ENCODE data around the gene ADCY2.

The ADCY2 gene

DNA sequence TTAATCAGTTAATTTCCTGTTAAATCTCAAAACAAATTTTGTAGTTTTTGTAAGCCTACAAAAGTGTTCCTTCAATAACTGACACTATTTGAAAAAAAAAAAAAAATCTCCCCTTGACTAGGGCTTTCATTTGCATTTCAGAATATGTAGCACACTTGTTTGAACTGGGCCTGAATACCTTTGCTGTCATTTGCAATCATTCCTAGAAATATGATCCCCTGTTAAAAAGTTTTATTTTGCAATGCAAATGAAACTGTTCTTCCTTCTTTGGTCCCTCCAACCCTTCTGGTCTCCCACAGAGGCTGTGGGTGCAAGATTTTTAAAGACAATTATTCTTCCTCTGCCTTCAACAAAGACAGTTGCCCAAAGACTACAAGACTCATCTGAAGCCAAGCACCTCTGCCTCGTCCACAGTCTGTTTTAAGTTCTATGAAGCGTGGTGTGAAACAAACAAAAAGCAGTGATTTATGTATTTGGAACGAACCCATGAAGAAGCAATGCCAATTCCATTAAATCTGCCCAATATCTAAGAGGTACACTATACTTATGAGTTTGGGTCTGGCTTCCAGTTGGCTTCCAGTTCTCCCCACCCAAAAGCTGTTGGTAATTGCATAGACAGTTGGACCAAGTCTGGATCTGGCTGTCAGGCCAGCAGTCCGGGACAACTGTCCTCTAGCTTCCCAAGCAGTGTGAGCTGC lies 388.9 kb downstream of the ADCY2 start:
- DNase-seq (ENCODE audit: low read depth in 2 of 2) = no peak

DNA sequence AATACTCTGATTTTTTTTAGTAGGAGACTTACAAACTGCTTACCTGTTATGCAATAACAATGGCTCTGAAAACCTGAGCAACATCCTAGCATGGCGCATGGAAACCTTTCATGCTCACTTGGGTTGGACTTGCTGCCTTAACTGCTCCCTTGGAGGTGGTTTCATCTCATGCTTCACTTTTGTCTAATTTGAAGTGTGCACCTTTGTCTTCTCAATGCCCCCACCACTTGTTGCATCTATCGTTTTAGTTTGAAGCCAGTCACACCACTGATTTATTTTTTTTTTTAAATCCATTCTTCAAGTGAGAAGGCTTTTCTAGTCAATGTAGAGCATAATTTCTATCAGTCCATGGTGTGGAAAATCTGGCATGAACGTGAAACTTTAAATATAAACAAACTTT lies 391.8 kb downstream of the ADCY2 start:
- no peak for DNase-seq (ENCODE audit: low read depth in 2 of 2)

DNA sequence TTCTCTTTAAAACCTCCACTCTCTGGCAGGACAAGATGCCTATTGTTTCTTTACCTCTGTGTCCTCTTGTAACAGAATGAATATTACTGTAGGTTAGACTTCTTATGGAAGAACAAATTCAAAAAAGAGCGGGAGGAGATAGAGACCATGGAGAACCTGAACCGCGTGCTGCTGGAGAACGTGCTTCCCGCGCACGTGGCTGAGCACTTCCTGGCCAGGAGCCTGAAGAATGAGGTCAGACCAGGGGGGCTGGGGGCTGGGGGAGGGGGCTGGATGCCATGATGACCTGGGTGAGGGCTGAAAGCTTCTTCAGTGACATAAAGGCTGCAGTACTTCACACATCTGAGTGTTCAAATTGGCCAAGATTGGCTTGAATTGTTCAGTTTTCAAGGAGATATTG lies 393.6 kb downstream of the ADCY2 start:
- no peak for DNase-seq (ENCODE audit: low read depth in 2 of 2)

DNA sequence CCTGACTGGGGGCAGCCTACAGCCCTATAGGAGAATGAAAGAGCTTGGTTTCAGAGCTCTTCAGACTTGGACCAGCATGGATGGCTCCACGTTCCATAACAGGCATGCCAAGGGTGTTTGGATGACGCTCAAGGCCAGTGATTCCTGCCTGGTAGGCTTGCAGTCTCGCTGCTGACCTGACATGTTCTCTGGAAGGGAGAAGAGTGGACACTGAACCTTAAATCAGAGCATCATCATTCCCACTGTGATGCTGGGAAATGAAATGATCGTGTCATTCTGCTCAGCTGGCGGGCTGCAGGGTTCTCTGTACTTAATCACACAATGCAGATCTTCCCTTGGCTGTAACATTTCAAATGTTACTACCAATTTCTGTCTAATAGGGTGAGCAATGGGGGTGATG lies 398.0 kb downstream of the ADCY2 start:
- no peak for DNase-seq (ENCODE audit: low read depth in 2 of 2)

DNA sequence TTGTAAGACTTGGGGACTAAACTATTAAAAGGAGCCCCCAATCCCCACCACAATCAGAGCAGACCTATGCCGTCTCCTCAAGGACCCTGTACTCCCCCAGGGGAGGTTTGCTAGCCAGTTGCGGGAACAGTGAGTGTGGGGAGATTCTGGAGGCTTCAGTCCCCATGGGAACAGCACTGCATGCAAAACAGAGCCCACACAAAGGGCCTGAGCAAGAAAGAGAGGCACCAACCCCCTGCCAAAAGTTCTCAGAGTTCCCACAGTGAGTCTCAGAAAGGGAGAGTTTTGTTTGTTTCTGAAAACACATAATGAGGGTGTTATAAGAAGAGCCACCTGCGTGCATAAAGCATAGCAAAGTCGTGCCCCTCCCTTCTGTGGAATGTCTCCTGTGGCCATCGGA lies 398.4 kb downstream of the ADCY2 start:
- DNase-seq (ENCODE audit: low read depth in 2 of 2) = no peak

DNA sequence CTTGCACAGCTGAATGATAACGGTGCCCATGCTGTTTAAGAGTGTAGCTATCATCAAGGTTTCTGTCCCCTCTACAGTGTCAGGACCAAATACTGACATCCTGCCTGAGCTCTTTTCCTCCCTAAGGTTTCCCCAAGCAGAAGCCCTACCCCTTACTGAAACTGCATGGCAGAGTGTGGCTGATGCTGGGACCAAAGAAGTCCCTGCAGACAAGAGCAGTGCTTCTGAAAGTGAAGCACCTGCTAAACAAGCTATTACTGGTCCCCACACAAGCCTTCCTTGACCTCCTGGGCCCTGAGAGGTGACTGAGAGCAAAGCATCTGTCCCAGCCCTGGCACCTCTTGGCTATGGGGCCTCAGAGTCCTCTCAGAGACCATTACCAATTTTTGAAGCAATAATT lies 398.9 kb downstream of the ADCY2 start:
- no peak for DNase-seq (ENCODE audit: low read depth in 2 of 2)

DNA sequence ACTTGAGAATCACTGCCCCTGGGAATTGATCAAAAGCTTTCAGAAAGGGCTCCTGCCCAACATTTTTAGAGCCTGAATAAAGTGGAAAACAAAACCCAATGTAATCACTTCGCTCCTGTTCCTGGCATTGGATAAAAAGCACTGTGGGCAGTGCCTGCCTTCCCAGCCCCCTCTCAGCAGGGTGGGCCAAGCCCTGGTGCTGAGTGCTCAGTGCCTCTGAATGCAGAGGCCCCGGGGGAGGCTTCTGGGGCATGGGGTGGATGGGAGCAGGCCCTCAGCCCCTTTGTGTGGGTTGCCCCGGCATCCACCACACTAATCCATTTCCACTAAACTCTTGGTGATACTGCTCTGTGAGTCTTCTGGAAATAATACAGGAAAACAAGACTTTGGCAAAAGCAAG lies 399.4 kb downstream of the ADCY2 start:
- DNase-seq (ENCODE audit: low read depth in 2 of 2) = no peak

DNA sequence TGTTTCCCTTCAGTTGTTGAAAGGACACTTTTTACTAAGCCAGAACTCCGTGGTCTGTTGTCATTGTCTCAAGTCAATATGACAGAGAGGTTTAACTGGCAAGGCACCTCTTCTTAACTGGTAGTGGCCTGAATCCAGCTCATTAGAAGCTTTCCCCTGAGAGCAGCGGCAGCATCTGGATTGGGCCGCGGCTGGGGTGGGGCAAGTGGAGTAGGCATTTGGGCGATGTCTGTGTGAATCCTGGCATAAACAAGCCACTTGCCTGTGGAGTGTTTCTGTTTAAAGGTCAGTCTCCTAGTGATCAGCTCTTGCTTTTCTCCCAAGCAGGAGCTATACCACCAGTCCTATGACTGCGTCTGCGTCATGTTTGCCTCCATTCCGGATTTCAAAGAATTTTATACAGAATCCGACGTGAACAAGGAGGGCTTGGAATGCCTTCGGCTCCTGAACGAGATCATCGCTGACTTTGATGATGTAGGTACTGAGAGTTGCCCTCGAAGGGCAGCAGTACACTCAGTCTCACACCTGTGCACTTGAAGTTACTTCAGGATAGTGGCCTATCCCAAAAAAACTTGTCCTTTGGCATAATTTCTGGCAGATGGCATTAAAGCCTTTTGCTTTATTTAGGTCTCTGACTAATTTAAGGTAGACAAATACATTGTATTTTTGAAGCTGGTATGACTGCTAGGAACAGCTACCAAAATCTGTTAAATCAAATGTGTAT lies 406.1 kb downstream of the ADCY2 start:
- DNase-seq (ENCODE audit: low read depth in 2 of 2) = no peak

DNA sequence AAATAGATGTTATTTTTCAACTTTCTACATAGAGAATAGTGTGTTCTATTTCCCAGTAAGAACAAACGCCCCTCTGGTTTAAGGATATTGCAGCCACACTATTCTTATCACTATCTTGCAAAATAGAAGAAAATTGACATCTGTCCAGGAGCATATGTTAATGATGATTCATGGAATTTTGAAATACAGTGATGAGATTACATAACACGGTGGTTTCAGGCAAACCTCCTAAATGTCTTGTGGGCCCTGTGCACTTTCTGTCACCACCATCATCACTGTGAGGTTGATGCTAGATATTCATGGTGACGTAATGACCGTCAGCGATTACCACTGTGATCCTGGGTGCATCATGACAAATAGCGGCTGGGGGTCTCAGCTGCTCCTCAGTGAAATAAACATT lies 406.9 kb downstream of the ADCY2 start:
- DNase-seq (ENCODE audit: low read depth in 2 of 2) = no peak

DNA sequence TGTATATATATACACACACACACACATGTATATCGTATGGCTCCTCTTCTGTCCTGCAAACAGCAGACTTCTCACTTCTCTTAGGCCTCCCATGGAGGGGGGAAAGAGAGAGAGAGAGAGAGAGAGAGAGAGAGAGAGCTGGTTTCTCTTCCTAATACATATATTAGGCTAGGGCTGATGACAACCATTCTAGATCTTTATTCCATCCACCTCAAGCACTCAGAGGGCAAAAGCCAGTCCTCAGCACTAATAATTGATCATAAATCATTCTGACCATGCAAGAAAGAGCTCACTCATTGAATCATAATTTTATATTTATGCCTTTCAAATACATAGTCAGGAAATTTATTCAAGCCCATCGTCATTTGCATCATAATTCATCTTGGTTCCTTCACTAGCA lies 408.0 kb downstream of the ADCY2 start:
- DNase-seq (ENCODE audit: low read depth in 2 of 2) = no peak

DNA sequence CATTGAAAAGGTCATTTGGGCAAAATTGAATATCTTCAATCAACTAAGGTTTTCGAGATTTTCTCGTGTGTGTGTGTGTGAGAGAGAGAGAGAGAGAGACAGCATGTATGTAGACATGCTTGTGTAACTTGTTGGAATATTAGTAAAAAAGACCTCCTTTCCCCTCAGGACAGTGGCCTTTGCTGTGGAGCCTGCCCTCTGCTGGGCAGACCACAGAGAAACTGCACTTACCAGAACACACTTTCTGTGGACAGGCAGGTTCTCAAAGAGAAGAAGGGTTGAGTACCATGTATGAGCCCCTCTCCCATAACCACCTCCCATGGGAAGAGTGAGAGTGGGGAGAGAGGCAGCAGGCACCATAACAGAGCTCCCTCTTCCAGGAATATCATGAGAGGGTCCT lies 409.4 kb downstream of the ADCY2 start:
- DNase-seq (ENCODE audit: low read depth in 2 of 2) = no peak

DNA sequence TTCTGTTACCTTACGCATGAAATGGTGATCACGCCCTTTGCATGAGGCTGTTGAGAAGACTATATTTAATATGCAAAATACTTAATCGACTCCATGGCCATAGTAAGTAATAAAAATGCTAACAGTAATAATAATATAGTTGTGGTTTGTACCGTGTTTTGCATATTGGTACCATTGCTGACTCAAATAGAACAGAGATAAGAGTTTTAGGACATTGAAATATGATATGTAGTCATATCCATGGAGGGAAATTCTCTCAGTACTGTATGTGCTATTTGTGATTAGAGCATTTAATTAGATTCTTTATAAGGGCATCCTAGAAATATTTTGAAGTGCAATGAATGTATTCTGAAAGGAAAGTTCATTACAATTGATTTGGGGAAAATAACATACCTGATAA lies 413.1 kb downstream of the ADCY2 start:
- no peak for DNase-seq (ENCODE audit: low read depth in 2 of 2)

DNA sequence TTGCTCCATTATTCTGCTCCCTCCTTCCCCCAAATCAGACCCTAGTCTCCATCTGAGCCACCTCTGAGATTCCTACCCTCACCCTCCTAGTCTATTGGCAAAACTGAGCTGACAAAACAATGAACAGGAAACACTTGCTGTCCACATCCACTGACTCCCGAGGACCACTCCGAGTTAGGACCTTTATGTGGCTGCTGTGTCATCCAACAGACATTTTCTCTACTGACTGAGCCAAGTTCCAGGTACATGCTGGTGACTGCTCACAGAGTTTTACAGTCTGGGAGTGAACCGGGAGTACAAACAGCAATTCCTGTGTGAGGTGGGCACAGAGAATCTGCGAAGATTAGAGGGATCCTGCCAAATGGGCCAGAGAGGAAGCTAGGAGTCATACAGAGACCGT lies 415.8 kb downstream of the ADCY2 start:
- DNase-seq (ENCODE audit: low read depth in 2 of 2) = no peak

DNA sequence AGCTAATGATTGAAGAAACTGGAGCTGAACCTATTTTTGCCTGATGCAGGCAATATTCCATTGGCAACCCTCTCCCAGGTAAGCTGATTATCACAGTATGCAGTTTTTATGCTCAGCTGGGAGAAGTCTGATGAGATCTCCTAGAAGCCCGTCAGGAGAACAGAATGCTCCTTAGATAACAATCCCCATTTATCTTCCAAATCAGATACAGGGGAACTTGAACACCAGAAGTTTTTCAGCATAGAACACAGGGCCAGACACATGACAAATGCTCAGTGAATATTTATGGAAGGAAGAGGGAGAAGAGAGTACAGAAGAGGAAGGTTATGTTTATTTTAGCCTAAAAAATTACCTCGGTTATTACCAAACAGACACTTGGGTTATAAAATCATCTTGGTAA lies 417.1 kb downstream of the ADCY2 start:
- no peak for DNase-seq (ENCODE audit: low read depth in 2 of 2)

DNA sequence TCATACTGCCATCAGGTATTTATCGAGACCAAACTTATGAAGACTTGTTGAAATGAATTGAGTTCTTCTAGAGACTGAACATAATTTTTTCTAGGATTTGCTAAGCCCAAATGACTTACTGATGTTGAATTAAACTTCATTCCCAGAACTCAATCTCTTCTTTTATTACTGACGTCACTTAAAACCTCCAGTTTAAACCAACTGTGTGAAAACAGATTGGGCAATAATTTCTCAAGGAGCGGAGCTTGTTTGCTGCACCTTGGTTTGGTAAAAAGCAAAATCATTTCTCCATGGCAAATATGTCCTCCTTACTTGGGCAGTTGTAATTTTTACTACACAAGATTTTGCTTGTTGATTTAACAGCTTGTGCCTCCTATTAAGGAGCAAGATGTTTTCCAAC lies 417.6 kb downstream of the ADCY2 start:
- no peak for DNase-seq (ENCODE audit: low read depth in 2 of 2)

DNA sequence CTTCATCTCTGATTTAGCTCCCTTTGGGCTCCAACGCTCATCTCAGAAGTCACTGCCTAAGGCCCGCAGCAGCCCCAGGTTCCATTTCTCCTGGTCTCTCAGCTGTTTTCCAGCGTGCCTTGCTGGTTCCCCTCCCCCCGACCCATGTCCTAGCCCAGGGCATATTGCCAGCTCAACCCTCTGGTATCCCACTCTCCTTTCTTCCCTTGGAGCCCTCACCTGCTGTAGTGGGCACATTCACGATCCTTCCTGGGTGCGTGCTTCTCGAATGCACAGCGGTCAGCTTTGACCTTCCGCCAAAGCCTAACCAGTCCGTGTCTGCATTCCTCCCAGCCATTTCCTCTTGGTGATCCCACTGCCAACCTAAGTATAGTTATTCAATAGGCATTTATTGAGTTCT lies 418.9 kb downstream of the ADCY2 start:
- DNase-seq (ENCODE audit: low read depth in 2 of 2) = no peak

DNA sequence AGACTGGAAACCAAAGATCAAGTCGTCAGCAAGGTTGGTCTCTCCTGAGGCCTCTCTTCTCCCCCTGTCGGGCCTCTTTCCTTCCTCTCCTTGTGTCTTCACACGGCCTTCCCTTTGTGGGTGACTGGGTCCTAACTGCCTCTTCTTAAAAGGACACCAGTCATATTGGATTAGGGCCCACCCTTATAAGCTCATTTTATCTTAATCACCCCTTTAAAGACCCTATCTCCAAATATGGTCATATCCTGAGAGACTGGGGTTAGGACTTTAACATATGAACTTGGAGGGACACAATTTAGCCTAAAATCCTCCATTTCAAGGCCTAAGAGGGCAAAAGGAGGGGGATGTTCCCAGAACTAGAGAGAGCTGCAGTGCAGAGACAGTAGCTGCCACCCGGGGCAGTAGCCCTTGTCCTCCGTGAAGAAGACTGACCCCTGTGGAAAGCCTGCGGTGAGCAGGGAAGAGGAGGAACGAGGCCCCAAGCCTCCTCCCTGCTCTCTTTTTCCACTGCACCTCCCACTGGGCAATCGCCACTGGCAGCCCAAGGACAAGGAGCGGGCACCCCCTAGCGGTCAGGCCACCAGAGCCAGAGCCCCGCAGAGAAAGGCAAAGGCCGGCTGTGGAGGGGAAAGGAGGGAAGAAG lies 420.1 kb downstream of the ADCY2 start:
- DNase-seq (ENCODE audit: low read depth in 2 of 2) = peak in 1 of 2 donors; percentile 16

DNA sequence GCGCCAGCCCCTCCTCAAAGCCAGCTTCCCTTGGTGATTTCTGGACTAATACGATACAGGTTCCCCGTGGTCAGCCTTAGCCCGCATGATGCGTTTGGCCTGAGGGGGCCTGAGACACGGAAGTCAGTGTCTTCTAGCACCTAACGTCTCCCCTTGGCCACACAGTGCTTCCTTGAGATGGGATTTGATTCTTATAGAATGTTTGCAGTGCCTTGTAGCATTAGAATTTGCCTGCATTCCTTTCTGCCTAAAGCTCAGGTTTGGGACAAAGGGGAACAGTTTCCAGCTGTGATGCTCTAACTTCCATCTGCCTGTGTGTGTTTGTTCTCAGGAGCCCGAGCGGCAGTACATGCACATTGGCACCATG lies 420.6 kb downstream of the ADCY2 start:
- no peak for DNase-seq (ENCODE audit: low read depth in 2 of 2)

DNA sequence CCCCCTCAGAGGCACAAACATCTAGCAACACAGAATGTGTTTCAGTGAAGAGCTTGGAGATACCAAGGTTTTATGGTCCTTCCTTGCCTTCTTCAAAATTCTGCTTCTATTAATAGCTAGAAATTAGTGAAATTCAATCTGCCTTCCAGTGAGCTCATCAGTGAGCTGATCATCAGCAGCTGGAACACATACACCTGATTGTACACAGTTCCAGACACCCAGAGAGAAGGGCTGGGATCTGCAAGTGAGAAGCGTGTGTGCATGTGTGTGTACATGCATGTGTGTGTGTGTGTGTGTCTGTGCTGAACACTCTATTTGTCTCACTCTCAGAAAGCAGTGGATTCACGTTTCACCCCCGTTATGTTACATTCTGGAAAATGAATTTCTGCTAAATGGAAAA lies 426.5 kb downstream of the ADCY2 start:
- no peak for DNase-seq (ENCODE audit: low read depth in 2 of 2)

DNA sequence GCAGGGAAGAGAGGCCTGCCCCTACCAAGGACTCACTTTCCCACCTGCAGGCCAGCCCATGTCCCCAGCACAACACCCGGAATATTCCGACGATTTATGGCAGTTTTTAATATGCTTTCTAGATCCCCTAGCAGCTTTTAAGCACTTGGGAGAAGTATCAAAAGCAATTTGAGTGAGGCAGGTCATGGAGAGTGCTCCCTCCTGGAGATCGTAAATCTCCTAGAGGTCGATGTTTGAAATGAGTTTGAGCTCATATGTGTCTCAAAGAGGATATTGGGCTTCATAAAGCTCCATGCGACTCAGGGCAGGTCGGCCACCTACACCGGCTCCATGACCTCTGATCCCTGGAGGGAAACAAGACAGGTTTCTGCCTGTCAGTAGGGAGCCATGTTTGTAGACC lies 427.7 kb downstream of the ADCY2 start:
- DNase-seq (ENCODE audit: low read depth in 2 of 2) = no peak

DNA sequence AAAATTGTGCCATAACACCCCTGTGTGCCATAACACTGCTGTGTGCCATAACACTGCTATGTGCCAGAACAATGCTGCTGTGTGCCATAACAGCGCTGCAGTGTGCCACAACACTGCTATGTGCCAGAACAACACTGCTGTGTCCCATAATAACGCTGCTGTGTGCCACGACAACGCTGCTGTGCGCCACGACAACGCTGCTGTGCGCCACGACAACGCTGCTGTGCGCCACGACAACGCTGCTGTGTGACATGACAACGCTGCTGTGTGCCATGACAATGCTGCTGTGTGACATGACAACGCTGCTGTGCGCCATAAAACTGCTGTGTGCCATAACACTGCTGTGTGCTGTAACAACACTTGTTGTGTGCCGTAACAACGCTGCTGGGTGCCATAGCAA lies 429.1 kb downstream of the ADCY2 start:
- DNase-seq (ENCODE audit: low read depth in 2 of 2) = no peak

DNA sequence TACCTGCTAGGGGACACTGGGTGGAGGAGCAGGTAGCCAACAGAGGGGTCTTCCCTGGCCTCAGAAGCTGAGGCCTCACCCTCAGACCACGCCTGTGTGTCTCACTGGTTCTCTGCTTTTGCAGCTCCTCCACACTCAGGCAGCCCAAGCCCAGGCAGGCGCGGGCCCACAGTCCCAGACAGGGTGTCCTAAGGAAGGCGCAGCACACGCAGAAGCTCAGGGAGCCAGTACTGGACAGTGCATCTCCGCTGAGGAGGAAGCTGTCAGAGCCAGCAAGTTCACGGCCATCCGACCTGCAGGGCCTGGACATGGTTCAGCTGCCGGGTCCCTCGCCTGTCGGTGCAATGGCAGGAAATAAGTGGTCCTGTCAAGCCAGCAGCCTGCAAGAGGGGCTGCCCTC lies 429.7 kb downstream of the ADCY2 start:
- DNase-seq (ENCODE audit: low read depth in 2 of 2) = no peak

DNA sequence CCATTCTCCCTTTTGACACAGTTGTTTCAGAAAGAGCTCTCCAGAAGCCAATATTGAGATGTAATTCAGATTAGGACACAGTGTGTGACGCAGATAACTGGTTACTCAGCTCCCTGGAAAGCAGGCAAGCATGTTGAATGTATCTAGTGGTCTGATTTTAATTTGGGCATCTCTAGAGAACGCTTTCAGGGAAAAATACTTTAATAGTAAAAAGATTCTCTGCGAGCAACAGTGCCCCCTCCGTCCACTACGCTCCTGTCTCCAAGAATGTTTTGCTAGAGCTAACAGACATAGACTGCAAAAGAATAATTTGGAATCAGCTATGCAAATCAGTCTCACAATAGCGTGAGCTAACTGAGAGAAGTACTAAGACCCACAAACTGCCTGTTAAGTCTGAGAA lies 431.7 kb downstream of the ADCY2 start:
- no peak for DNase-seq (ENCODE audit: low read depth in 2 of 2)
